Thoracic aorta (tissue), 2 donors: Measurements from ENCODE around the gene FDXR. TPM values are rescaled to one million over a fixed set of nuclear protein-coding genes. Genes with fewer than 3 reads are reported as not detected.

ENCODE experiments used
- ATAC-seq: fragments of 150-250 bp; one replicate; pipeline ENCODE4 v1.8.0; 2017; ENCODE audit warnings: low read depth; ENCODE audit not compliant: insufficient number of reproducible peaks, low FRiP score
- DNase-seq: peaks from one replicate; pipeline ENCODE4 v3.0.0-alpha.2; 2020; ENCODE audit warnings: low spot score
- H3K27ac ChIP-seq, 2 donors: fragments of 200-600 bp; sonication (generic); 1 replicate in 1 of 2; 2 replicates in 1 of 2; pipeline ENCODE4 v1.5.1; 2016; ENCODE audit warnings: mild to moderate bottlenecking in 2 of 2, moderate library complexity in 2 of 2
- H3K27me3 ChIP-seq: fragments of 200-600 bp; sonication (generic); replicated peaks from 2 replicates; pipeline ENCODE4 v1.6.0; 2016; ENCODE audit warnings: mild to moderate bottlenecking; ENCODE audit not compliant: insufficient read depth
- H3K36me3 ChIP-seq: fragments of 200-600 bp; sonication (generic); one replicate; pipeline ENCODE4 v1.5.1; 2016
- H3K4me1 ChIP-seq, 2 donors: fragments of 200-600 bp; sonication (generic); 1 replicate in 1 of 2; 2 replicates in 1 of 2; pipeline versions ENCODE4 v1.5.1 to v1.6.0; 2016; ENCODE audit warnings: low read depth in 2 of 2, mild to moderate bottlenecking in 1 of 2; ENCODE audit not compliant: control insufficient read depth in 1 of 2
- H3K4me3 ChIP-seq: fragments of 200-600 bp; sonication (generic); 2 replicates; pipeline ENCODE4 v1.5.1; 2016; ENCODE audit warnings: mild to moderate bottlenecking
- H3K9me3 ChIP-seq: fragments of 200-600 bp; sonication (generic); 2 replicates; pipeline ENCODE4 v1.5.1; 2016
- CTCF ChIP-seq: fragments of 200-600 bp; sonication (generic); IDR thresholded peaks from one replicate; pipeline ENCODE4 v1.5.1; 2019; ENCODE audit warnings: antibody characterized with exemption
- total RNA-seq, 2 donors: library from RNA; depleted of rRNA; stranded (reverse); fragments of >200 nt; gene quantifications; one replicate each; pipeline versions ENCODE4 v1.1.0 to v1.2.3, GENCODE V29; 2016

The FDXR gene
- total RNA-seq, 2 donors from 2014 or later: 4.4 to 9.7 TPM

GRCh38 chr17:74864297-74864865 lies 8.4 kb downstream of the FDXR start:
- no peak for ATAC-seq

GRCh38 chr17:74863420-74864296 lies 9.1 kb downstream of the FDXR start:
- DNase-seq (no peak), ATAC-seq (no peak)
- H3K27ac ChIP-seq: no peak overlapping the region
- no peak for TF ChIP-seq CTCF
- no peaks in the 10 kb centered on the region for H3K27me3 ChIP-seq
- H3K36me3 ChIP-seq: no peaks in the 10 kb centered on the region
- no peaks in the 10 kb centered on the region for H3K9me3 ChIP-seq
- no peak overlapping the region for H3K4me3 ChIP-seq
- peaks cover 21 to 26% of the 10 kb centered on the region in 2 donors for H3K4me1 ChIP-seq

More at GRCh38 chr17:74864297-74864865, 8.4 kb downstream of the FDXR start:
- DNase-seq: no peak
- Histone ChIP-seq H3K27me3 (no peaks in the 10 kb centered on the region), H3K36me3 (no peaks in the 10 kb centered on the region), H3K4me1 (peaks cover 21 to 25% of the 10 kb centered on the region in 2 donors), H3K27ac (no peak overlapping the region), H3K9me3 (no peaks in the 10 kb centered on the region), H3K4me3 (no peak overlapping the region)
- TF ChIP-seq CTCF: no peak

GRCh38 chr17:74862919-74863318 lies 9.9 kb downstream of the FDXR start:
- DNase-seq (no peak), ATAC-seq (no peak)
- Histone ChIP-seq H3K36me3 (no peaks in the 10 kb centered on the region), H3K9me3 (no peaks in the 10 kb centered on the region), H3K27ac (no peak overlapping the region), H3K4me1 (peaks cover 21 to 26% of the 10 kb centered on the region in 2 donors), H3K4me3 (no peak overlapping the region), H3K27me3 (no peaks in the 10 kb centered on the region)
- TF ChIP-seq CTCF: no peak

GRCh38 chr17:74862108-74862901 lies 10.5 kb downstream of the FDXR start:
- Histone ChIP-seq H3K9me3 (no peaks in the 10 kb centered on the region), H3K27me3 (no peaks in the 10 kb centered on the region), H3K4me1 (peaks cover 21 to 26% of the 10 kb centered on the region in 2 donors), H3K4me3 (peak overlapping the region; percentile 60), H3K27ac (no peak overlapping the region), H3K36me3 (no peaks in the 10 kb centered on the region)
- DNase-seq: no peak
- peak; percentile 46 for TF ChIP-seq CTCF
- no peak for ATAC-seq

- peaks cover 21 to 26% of the 10 kb centered on the region in 2 donors for H3K4me1 ChIP-seq
- ATAC-seq (no peak), DNase-seq (no peak)
- H3K9me3 ChIP-seq: no peaks in the 10 kb centered on the region
- peak overlapping the region; percentile 60 for H3K4me3 ChIP-seq
- no peaks in the 10 kb centered on the region for H3K27me3 ChIP-seq
- TF ChIP-seq CTCF: no peak
- no peak overlapping the region for H3K27ac ChIP-seq
- no peaks in the 10 kb centered on the region for H3K36me3 ChIP-seq
Observed at GRCh38 chr17:74861662-74862107, 11.1 kb downstream of the FDXR start.
